HG03196 (cell line): ENCODE results near the gene BMPR1A.

Source experiments
- ATAC-seq: cut with Tn5 transposase; IDR thresholded peaks from one replicate; pipeline ENCODE4 v1.9.1; 2021; ENCODE audit not compliant: unreplicated experiment

BMPR1A gene

GRCh38 chr10:86756511-86757112 lies at the start of gene BMPR1A:
TSS of gene BMPR1A (plus strand) at chr10:86756619. CDS start at chr10:86876019, 119,400 bp downstream.
- peak; percentile 32 for ATAC-seq

- ATAC-seq: no peak
Observed at GRCh38 chr10:86706977-86707376, 49.4 kb upstream of the BMPR1A start.

GRCh38 chr10:86707505-86707904 lies 48.9 kb upstream of the BMPR1A start:
- no peak for ATAC-seq

GRCh38 chr10:86708068-86708782 lies 48.2 kb upstream of the BMPR1A start:
- no peak for ATAC-seq

GRCh38 chr10:86708783-86709380 lies 47.5 kb upstream of the BMPR1A start:
- no peak for ATAC-seq

- no peak for ATAC-seq
Observed at GRCh38 chr10:86709396-86710185, 46.8 kb upstream of the BMPR1A start.

GRCh38 chr10:86710987-86711512 lies 45.4 kb upstream of the BMPR1A start:
- ATAC-seq: peak; percentile 85

- peak; percentile 40 for ATAC-seq
Observed at GRCh38 chr10:86711513-86712316, 44.7 kb upstream of the BMPR1A start.

- no peak for ATAC-seq
Observed at GRCh38 chr10:86712317-86712707, 44.1 kb upstream of the BMPR1A start.

GRCh38 chr10:86715156-86715795 lies 41.1 kb upstream of the BMPR1A start:
- ATAC-seq: no peak

- ATAC-seq: no peak
Observed at GRCh38 chr10:86715836-86716235, 40.6 kb upstream of the BMPR1A start.

- ATAC-seq: no peak
Observed at GRCh38 chr10:86716466-86716865, 40.0 kb upstream of the BMPR1A start.

- no peak for ATAC-seq
Observed at GRCh38 chr10:86718556-86718955, 37.9 kb upstream of the BMPR1A start.

- ATAC-seq: no peak
Observed at GRCh38 chr10:86721232-86721631, 35.2 kb upstream of the BMPR1A start.

GRCh38 chr10:86723009-86723408 lies 33.4 kb upstream of the BMPR1A start:
- ATAC-seq: no peak

- ATAC-seq: no peak
Observed at GRCh38 chr10:86724445-86724844, 32.0 kb upstream of the BMPR1A start.

- no peak for ATAC-seq
Observed at GRCh38 chr10:86725980-86726676, 30.3 kb upstream of the BMPR1A start.

- ATAC-seq: no peak
Observed at GRCh38 chr10:86726677-86726999, 29.8 kb upstream of the BMPR1A start.

- ATAC-seq: no peak
Observed at GRCh38 chr10:86727470-86727869, 28.9 kb upstream of the BMPR1A start.

- no peak for ATAC-seq
Observed at GRCh38 chr10:86728056-86728455, 28.4 kb upstream of the BMPR1A start.
